ENCODE results near the gene NSD2.

NSD2 gene

DNA sequence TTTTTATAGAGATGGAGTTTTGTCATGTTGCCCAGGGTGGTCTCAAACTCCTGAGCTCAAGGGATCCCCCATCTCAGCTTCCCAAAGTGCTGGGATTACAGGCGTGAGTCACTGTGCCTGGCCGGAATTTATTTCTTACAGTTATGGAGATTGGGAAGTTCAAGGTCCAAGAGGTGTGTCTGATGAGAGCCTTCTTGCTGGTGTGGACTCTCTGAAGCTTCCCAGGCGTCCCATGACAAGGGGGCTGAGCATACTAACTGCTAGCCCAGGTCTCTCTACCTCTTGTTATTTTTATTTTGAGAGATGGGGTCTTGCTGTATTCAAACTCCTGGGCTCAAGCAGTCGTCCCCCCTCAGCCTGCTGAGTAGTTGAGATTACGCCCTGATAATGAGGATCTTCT is 2.9 kb upstream of the NSD2 start:
- Histone ChIP-seq H3K27ac (no peak overlapping the region), H3K36me3 (ENCODE audit: control insufficient read depth, insufficient read depth, low read length) (no peaks in the 10 kb centered on the region), H2AFZ (no peak overlapping the region), H3K79me2 (peaks cover 4% of the 10 kb centered on the region), H3K9me3 (ENCODE audit: control insufficient read depth, low read length) (no peaks in the 10 kb centered on the region), H3K4me2 (ENCODE audit: low read length) (no peak overlapping the region), H3K27me3 (ENCODE audit: control insufficient read depth, insufficient read depth, low read length) (no peaks in the 10 kb centered on the region), H3K9ac (no peak overlapping the region), H3K4me3 (ENCODE audit: low read depth, low read length) (no peak overlapping the region), H3K4me1 (no peaks in the 10 kb centered on the region)
- TF ChIP-seq, protein P1, sequence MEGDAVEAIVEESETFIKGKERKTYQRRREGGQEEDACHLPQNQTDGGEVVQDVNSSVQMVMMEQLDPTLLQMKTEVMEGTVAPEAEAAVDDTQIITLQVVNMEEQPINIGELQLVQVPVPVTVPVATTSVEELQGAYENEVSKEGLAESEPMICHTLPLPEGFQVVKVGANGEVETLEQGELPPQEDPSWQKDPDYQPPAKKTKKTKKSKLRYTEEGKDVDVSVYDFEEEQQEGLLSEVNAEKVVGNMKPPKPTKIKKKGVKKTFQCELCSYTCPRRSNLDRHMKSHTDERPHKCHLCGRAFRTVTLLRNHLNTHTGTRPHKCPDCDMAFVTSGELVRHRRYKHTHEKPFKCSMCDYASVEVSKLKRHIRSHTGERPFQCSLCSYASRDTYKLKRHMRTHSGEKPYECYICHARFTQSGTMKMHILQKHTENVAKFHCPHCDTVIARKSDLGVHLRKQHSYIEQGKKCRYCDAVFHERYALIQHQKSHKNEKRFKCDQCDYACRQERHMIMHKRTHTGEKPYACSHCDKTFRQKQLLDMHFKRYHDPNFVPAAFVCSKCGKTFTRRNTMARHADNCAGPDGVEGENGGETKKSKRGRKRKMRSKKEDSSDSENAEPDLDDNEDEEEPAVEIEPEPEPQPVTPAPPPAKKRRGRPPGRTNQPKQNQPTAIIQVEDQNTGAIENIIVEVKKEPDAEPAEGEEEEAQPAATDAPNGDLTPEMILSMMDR (IDR thresholded peaks at IDR 0.05), result no peak

DNA sequence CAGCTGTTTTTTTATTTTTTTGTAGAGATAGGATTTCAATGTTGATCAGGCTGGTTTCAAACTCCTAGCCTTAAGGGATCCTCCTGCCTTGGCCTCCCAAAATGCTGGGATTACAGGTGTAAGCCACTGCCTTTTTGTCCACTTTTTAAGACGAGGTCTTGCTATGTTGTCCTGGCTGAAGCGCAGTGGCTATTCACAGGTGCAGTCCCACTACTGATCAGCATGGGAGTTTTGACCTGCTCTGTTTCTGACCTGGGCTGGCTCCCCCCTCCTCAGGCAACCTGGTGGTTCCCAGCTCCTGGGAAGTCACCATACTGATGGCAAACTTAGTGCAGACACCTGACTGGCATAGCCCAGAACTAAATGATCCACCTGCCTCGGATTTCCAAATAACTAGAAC is 2.3 kb upstream of the NSD2 start:
- peaks cover 10% of the 10 kb centered on the region for H3K79me2 ChIP-seq
- no peak overlapping the region for H3K9ac ChIP-seq
- no peak overlapping the region for H3K4me2 ChIP-seq (ENCODE audit: low read length)
- no peak overlapping the region for H3K27ac ChIP-seq
- H3K27me3 ChIP-seq (ENCODE audit: control insufficient read depth, insufficient read depth, low read length), result no peaks in the 10 kb centered on the region
- no peaks in the 10 kb centered on the region for H3K36me3 ChIP-seq (ENCODE audit: control insufficient read depth, insufficient read depth, low read length)
- no peaks in the 10 kb centered on the region for H3K4me1 ChIP-seq
- H3K4me3 ChIP-seq (ENCODE audit: low read depth, low read length), result no peak overlapping the region
- H2AFZ ChIP-seq, result no peak overlapping the region
- no peaks in the 10 kb centered on the region for H3K9me3 ChIP-seq (ENCODE audit: control insufficient read depth, low read length)
- TF ChIP-seq, protein P1 (IDR thresholded peaks at IDR 0.05), result no peak

DNA sequence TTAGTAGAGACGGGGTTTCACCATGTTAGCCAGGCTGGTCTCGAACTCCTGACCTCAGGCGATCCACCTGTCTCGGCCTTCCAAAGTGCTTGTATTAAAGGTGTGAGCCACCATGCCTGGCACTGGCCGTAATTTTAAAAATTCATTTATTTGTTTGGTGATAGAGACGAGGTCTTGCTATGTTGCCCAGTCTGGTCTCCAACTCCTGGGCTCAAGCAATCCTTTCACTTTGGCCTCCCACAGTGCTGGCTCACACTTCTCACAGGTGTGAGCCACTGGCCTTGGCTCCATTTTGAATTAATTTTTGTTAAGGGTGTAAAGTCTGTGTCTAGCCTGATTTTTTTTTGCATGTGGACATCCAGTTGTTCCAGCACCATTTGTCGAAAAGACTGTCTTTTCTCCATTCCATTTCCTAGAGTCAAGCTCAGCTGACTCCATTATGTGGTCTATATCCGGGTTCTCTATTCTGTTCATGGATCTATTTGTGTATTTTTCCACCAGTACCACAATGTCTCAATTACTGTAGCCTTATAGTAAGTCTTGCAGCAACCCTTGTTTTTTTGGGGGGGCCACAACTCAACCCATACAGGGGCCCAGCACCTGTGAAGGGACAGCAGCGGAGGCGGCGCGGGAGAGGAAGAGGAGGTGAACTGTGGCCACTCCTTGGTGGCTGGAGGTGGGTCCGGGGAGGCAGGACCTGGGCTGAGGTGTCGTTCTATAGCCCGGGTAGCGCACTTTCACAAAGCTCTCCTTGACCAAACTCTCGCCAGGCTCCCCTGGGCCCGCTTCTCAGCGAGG is 1.5 kb upstream of the NSD2 start:
- Histone ChIP-seq H3K36me3 (ENCODE audit: control insufficient read depth, insufficient read depth, low read length) (no peaks in the 10 kb centered on the region), H3K4me1 (no peaks in the 10 kb centered on the region), H3K4me3 (ENCODE audit: low read depth, low read length) (peak overlapping the region; percentile 71), H3K27me3 (ENCODE audit: control insufficient read depth, insufficient read depth, low read length) (no peaks in the 10 kb centered on the region), H3K27ac (peak overlapping the region; percentile 88), H3K79me2 (peaks cover 17% of the 10 kb centered on the region), H2AFZ (peak overlapping the region; percentile 94), H3K4me2 (ENCODE audit: low read length) (peak overlapping the region; percentile 91), H3K9me3 (ENCODE audit: control insufficient read depth, low read length) (no peaks in the 10 kb centered on the region), H3K9ac (no peak overlapping the region)
- TF ChIP-seq, protein P1 (IDR thresholded peaks at IDR 0.05), result no peak

DNA sequence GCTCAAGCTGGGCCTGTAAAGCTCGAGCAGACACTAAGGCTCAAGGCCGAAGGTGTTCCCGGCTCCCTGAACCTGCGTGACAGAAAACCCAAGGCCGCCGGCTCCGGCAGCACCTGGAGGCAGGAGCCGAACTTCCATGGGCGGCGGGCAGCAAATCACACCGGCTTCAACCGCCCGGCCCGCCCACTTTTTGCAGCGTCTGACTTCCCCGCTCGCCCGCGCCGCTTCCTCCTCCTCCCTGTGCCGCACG is 940 bp upstream of the NSD2 start:
- no peaks in the 10 kb centered on the region for H3K4me1 ChIP-seq
- TF ChIP-seq, protein P1 (IDR thresholded peaks at IDR 0.05), result no peak

DNA sequence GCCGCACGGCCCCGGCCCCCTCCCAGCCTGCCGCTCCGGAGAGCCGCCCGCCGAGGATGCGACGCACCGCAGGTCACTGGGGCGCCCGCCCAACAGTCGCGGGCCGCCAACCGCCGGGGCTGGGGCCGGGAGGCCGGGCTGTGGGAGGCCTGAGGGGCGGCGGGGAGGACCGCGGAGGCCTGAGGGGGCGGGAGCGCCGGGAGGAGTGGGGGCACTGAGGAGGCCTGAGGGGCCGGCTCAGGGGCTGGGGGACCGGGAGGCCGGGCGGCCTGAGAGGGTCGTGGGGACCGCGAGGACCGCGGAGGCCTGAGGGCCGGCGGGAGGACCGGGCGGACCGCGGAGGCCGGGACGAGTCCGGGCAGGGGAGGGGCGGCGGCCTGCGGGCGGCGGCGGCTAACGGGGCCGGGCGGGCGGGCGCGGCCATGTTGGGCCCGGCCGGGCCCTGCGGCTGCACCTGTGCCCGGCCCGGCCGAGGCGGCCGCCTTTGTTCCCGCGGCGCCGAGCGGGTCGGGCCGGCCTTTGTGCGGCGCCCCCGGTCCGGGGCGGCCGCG is 353 bp downstream of the NSD2 start:
- Histone ChIP-seq H3K4me1 (no peaks in the 10 kb centered on the region), H3K4me3 (ENCODE audit: low read depth, low read length) (peak overlapping the region; percentile 64), H3K9ac (no peak overlapping the region), H3K27ac (no peak overlapping the region), H2AFZ (peak overlapping the region; percentile 73), H3K9me3 (ENCODE audit: control insufficient read depth, low read length) (no peaks in the 10 kb centered on the region), H3K36me3 (ENCODE audit: control insufficient read depth, insufficient read depth, low read length) (no peaks in the 10 kb centered on the region), H3K79me2 (peaks cover 27% of the 10 kb centered on the region), H3K4me2 (ENCODE audit: low read length) (peak overlapping the region; percentile 68), H3K27me3 (ENCODE audit: control insufficient read depth, insufficient read depth, low read length) (no peaks in the 10 kb centered on the region)
- TF ChIP-seq, protein P1 (IDR thresholded peaks at IDR 0.05), result no peak

More for the DNA sequence above, 940 bp upstream of the NSD2 start:
- no peak overlapping the region for H3K9ac ChIP-seq
- H3K79me2 ChIP-seq, result peaks cover 21% of the 10 kb centered on the region
- peak overlapping the region; percentile 71 for H3K4me3 ChIP-seq (ENCODE audit: low read depth, low read length)
- H2AFZ ChIP-seq, result peak overlapping the region; percentile 94
- H3K27ac ChIP-seq, result peak overlapping the region; percentile 88
- no peaks in the 10 kb centered on the region for H3K27me3 ChIP-seq (ENCODE audit: control insufficient read depth, insufficient read depth, low read length)
- H3K36me3 ChIP-seq (ENCODE audit: control insufficient read depth, insufficient read depth, low read length), result no peaks in the 10 kb centered on the region
- peak overlapping the region; percentile 91 for H3K4me2 ChIP-seq (ENCODE audit: low read length)
- H3K9me3 ChIP-seq (ENCODE audit: control insufficient read depth, low read length), result no peaks in the 10 kb centered on the region

Data from parathyroid adenoma (tissue), 2 donors.